Uterus (tissue), 2 donors: ENCODE results near the gene PLCG1.

ENCODE experiments used
- POLR2A ChIP-seq, 2 donors: fragments of 450-650 bp; IDR thresholded peaks; one replicate each; pipeline ENCODE4 v1.6.1; 2016; ENCODE audit warnings: antibody characterized with exemption in 2 of 2, mild to moderate bottlenecking in 1 of 2, moderate library complexity in 1 of 2
- TF ChIP-seq, protein P1 (sequence below), 4 experiments: fragments of 200-600 bp in 2 of 4; fragments of 450-650 bp in 2 of 4; sonication (generic) in 2 of 4; IDR thresholded peaks; one replicate each; pipeline ENCODE4 v1.5.1; 2016 to 2019; ENCODE audit warnings: antibody characterized with exemption in 4 of 4, mild to moderate bottlenecking in 2 of 4, moderate library complexity in 1 of 4

DNA sequence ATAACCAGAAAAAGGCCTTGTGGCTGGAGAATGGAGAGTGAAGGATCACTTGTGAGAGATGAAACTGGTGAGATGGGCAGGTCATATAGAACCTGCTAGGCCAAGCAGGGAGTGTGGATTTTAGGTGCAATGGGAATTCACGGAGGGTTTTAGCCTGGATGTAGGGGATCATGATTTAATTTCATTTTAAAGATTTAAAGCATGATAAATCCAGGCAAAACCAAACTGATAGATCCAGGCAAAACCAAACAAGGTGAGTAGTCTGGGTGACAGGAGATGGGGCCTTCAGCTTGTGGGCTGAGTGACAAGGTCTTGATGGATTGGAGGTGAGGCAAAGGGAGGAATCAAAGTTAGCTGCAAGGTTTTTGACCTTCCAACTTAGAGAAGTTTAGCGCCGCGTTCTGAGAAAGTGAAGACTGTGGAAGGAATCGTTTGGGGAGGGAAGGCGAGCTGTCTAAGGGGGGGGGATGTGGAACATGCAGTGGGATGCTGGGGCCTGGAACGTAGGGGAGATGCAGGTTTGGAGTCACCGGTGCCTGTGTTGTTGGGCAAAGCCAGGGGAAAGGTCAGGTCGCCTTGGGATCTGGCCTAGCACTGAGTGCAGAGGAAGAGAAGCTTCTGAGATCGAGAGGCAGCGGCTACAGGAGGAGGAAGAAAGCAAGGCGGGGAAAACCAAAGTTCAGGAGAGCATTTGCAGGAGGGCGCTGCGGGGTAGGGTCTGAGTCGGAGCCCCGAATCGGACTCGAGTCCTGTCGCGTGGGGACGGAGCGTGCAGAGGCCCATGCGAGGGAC lies 1.3 kb upstream of the PLCG1 start:
- TF ChIP-seq, protein P1, sequence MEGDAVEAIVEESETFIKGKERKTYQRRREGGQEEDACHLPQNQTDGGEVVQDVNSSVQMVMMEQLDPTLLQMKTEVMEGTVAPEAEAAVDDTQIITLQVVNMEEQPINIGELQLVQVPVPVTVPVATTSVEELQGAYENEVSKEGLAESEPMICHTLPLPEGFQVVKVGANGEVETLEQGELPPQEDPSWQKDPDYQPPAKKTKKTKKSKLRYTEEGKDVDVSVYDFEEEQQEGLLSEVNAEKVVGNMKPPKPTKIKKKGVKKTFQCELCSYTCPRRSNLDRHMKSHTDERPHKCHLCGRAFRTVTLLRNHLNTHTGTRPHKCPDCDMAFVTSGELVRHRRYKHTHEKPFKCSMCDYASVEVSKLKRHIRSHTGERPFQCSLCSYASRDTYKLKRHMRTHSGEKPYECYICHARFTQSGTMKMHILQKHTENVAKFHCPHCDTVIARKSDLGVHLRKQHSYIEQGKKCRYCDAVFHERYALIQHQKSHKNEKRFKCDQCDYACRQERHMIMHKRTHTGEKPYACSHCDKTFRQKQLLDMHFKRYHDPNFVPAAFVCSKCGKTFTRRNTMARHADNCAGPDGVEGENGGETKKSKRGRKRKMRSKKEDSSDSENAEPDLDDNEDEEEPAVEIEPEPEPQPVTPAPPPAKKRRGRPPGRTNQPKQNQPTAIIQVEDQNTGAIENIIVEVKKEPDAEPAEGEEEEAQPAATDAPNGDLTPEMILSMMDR (IDR thresholded peaks at IDR 0.05), result no peak
- TF ChIP-seq POLR2A (IDR thresholded peaks at IDR 0.05), result no peak
